SHP77 (cell line): ENCODE measurements around the gene ITPK1.

Experiments
- DNase-seq, 2 experiments: peaks; one replicate each; lab custom pipeline; 2025; lab: John Stamatoyannopoulos, UW

The ITPK1 gene

DNA sequence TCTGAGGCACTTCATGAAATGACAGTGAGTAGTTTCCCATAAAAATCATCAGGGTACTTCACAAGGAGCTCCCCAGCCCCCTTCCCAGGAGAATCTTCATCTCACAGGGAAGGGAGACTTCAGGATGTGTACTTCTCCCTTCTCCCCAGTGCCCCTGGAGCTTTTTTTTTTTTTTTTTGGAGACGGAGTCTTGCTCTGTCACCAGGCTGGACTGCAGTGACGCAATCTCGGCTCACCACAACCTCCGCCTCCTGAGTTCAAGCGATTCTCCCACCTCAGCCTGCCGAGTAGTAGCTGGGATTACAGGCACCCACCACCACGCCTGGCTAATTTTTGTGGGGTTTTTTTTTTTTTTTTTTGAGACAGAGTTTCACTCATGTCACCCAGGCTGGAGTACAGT is 10.4 kb downstream of the ITPK1 start:
- DNase-seq, result no peak

DNA sequence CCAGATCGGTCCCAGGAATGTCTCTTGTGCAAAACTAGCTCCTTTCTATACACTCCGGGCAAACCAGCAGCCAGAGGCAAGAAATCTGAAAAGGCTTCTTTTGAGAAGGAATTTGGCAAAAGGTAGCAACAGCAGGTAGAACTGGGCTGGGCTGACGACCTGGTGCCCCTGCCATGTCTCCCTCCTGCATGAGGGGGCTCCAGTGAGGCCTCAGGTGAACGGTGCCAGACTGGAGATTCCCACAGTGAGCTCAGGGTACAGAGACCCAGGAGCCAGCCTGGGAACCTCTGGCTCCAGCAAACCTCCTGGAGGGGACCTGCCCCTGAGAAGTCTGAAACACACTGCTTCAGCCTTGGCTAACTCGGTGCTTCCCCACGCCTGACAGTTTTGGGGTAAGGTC is 10.8 kb downstream of the ITPK1 start:
- no peak for DNase-seq

DNA sequence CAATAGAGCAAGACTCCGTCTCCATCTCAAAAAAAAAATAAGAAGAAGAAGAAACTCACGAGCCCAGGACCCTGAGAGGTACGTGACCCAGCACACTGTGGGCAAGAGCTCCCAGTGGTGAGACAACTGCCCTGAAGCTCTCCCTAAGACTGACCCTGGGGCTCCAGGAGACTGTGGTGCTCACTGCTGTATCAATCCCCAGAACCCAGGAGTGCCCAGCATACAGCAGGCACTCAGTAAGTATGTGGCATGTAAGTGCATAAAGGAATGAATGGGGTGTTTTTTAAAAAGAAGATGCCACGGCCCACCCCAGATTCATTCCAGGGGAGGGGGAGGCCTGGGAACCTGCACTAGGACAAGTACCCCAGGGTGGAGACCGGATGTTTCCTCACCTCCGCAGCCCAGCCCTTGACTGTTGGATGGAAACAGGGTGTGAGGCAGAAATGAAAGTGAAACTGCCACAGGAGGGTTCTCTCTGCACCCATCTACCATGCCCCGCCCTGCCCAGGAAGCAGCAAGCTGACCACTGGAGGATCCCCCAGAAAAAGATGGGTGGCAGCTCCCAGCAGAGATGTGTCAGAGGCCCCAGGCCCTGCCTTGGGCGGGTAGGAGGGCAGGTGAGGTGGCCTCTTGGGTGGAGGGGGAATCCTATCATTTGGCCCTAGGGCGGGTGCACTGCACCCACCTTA is 12.2 kb downstream of the ITPK1 start:
- DNase-seq, result no peak

DNA sequence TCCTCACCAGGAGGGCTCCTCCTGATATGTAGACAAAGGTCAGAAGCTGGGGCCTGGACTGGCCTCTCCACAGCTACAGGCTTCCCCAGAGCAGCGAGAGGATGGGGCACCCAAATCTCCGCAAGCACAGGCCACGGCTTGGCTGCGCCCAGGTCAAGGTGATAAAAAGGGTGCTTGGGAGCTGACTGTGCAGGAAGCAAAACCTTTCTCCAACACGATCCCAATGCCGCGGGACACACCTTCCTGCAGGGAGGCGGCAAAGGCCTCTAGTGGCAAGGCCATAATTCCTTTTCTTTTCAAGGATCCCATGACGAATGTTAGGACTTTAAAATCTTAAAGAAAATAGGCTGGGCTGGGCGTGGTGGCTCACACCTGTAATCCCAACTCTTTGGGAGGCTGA is 13.6 kb downstream of the ITPK1 start:
- no peak for DNase-seq

DNA sequence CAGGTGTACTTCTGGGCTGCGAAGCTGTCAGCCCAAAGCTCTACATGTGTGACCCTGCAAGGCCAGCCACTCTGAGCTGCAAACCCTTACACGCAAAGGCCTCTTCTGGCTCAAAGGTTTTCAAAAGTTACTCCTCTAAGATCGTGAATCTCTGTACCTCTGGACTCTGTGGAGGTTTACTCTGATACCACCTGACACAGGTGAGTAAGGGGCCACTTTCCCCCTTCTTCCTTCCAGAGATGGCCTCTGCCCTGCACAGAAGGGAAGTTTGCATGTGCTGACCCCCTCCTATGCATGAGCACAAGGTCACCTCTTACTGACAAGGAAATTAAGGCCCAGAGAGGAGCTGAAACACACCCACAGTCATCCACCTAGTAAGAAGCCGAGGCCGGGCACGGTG is 14.5 kb downstream of the ITPK1 start:
- DNase-seq, result no peak

DNA sequence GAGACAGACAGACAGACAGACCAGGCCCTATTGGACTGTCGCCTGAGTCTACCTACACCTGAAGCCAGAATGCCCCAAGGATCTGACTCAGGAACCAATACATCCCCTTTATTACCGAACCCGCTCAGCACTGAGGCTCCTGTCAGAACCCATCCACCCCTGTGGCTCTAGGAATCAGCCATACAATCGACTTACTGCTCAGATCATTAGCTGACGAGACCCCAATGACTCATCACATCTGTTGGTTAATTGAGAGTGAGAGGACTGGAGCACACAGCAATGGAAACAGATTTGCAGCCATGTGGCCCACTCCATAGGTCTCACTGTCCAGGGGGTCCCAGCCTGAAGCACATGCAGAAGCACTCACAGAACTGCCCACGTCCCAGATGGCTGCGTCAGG is 15.2 kb downstream of the ITPK1 start:
- DNase-seq, result no peak

DNA sequence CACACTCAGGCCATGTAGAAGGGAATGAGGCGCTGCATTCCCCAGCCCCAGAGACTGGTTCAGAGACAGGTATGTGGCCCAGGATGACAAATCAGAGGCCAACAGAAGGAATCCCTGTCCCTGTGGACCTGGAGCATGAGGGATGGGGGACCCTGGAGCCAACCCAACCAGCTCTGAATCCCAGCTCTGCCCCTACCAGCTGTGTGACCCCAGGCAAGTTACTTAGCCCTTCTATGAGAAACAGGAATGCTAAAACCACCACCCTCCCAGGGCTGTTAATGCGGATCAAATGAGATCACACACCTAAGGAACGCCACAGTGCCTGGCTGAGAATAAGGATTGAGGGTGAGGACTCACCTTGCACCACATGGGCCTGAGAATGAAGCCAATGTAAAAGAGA is 15.6 kb downstream of the ITPK1 start:
- DNase-seq, result no peak

DNA sequence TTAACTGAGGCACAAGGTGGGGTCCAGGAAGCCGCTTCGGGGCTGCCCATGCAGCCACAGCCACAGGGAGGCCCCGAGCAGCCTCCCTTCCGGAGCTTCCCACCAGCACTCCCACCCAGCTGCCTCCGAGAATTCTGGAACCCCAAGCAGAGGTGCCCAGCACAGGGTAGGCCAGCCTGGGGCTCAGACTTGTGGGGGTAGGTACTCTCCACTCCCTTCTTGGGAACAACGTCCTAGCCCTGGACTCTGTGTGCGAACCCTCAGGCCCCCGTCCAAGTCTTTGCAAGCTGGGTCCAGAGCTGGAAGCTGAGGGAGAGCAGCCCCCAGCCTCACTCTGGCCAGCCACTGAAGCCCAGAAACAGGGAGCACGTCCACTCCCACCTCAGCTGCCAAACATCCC is 16.1 kb downstream of the ITPK1 start:
- no peak for DNase-seq

DNA sequence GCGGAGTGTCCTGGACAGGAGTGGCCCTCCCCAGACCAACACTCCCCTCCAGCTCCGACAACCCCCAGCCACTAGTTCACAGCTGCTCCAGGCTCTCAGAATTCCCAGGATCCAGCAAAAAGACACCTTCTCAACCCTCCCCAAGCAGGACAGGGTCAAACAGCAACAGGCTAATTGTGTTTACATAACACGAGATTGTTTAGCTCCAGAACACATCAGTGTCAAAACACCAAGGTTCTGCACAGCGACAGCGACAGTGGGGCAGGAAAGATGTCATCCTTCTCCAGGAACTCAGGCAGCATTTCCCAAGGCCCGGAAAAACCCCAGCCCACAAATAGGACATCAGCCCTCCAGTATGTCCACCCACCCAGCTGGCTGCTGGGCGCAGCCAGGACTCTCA is 16.5 kb downstream of the ITPK1 start:
- no peak for DNase-seq

DNA sequence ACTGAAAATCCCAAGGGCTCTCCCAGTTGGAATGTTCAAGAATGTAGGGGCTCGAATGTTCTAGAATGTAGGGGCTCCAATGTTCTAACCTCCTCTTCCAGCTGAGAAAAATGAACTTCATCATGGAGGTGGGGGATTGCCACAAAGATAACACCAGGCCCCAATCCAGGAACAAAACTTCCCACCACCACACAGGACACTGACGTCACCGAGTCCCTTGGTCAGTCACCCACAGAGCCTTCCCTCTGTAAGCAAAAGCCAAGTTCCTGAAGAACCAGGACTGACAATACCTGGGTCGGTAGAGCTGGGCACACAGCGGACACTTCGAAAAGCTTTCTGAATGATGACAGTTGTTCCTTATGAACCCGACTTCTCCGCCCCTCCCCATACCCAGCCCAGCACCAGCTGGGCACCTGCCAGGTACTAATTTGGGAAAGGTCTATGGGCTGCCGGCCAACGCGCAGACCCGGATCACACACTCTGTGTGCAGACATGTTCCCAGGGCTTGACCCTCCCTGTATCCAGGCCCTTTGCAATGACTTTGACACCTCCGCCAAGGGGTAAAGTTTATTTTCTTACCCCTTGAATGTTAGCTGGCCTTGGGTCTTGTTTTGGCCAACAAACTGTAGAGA is 18.9 kb downstream of the ITPK1 start:
- DNase-seq, result no peak

DNA sequence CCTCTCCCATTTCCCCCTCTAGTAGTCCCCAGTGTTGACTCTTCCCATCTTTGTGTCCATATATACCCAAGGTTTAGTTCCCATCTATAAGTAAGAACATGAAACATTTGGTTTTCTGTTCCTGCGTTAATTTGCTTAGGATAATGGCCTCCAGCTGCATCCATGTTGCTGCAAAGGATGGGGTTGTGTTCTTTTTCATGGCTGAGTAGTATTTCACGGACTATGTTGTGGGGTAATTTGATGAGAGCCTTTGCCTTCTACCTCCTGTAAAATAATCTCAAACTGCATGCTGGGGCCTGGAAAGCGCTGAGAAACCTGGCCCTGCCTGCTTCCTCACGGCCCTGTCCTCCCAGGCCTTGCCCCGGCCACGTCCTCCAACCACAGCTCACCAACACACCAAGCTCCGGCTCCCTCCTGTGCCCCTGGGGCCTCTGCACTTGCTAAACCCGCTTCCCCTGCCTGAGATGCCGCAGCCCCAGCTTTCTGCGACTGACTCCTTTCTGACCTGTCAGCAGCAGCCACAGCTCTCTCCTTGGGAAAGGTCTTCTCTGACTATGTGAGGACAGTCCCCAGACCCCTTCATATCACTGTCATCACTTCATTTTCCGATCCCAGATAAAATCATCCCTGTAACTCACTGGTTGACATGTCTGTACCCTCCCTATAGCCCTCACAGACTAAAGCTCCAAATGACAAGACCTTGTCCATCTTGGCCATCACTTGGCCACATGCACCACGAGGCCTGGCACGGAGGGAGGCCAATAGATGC is 19.8 kb downstream of the ITPK1 start:
- no peak for DNase-seq

DNA sequence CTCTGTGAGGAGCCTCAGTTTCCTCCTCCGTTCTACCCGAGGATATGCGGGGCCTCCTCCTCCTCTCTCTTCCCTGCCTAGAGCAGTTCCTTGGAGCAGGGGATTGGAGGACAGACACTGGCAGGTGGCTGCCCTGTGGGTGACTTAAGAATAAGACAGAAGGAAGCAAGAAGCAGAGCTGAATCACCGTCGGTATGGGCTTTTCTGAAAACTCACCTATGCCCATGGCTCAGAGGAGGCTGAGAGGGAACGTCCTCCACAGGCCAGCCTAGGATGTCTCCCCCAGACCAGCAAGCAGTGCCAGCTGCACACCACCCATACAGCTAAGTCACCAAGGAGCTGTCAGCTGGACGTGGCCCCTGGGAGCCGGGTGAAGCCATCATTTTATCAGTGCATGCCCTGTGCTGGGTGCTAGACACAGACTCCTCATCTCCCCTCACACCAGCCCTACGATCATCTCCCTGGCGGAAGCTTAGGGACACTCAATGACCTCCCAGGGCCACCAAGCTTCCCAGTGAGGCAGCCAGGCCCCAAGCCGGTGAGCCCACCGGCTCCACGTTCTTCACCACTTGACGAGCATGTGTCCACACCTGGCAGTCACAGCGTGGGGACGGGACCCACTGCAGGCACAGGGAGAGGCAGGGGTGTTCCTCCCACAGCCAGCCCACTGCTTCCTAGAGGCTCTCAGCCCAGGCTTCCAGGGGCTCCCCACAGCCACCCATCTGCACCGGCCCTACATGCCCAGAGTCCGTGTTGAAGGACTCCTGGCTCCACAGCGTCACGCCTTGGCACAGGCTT is 21.4 kb downstream of the ITPK1 start:
- no peak for DNase-seq

DNA sequence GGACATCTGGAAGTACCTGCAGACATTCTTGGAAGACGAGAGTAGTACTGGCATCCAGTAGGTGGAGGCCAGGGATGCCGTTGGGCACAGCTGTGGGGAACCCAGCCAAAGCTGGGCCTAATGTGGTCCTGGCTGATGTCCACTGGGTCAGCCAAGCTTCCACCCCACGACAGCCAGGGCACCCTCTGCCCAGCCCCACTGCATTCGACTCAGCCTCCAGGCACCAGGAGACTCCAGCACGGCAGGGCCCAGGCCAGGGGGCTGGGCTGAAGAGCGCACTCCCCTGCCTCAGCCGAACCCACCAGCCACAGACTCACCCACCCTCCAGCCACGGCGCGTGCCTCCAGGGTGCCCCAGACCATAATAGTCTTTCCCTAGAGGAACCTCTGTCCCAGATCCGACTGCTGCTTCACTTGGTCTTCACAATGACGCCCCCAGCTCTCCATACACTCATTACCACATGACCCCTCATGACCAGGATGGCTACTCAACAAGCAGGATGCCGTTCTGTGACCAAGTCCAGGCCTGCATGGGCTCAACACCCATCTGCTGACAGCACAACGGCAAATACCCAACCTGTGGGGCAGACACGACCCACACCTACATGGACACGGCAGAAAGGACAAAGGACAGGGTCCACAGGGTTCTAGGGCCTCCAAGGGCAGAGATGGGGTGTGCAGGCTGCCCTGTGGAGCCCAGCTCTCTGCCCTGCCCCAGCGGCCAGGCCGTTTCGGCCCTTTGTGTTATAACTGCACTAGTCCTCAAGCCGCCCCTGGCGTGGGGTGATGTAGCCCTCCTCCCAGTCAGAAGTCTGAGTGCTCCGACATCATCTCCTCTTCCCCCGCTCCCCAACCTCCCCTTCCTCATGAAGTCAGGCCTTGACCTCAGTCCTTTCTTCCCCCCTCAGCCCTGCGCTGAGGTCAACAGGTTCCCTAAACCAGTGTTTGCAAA is 22.8 kb downstream of the ITPK1 start:
- DNase-seq, result no peak

DNA sequence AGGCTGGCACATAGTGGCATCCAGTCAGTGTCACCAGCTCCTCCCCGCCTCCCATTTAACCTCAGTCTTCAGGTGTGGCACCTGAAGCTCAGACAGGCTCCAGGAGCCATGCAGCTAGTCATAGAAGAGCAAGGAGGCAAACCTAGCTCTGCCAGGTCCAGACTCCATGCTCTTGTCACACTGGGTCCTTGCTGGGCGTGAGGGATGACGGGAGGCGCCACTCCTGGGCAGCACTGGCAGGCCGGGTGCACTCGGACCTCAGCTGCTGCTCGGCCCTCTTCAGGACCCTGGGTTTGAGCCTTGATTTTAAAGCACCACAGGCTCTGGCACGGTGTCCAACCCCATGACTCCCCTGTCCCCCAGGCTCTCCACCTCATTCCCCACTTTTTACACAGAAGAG is 24.1 kb downstream of the ITPK1 start:
- DNase-seq, result no peak

DNA sequence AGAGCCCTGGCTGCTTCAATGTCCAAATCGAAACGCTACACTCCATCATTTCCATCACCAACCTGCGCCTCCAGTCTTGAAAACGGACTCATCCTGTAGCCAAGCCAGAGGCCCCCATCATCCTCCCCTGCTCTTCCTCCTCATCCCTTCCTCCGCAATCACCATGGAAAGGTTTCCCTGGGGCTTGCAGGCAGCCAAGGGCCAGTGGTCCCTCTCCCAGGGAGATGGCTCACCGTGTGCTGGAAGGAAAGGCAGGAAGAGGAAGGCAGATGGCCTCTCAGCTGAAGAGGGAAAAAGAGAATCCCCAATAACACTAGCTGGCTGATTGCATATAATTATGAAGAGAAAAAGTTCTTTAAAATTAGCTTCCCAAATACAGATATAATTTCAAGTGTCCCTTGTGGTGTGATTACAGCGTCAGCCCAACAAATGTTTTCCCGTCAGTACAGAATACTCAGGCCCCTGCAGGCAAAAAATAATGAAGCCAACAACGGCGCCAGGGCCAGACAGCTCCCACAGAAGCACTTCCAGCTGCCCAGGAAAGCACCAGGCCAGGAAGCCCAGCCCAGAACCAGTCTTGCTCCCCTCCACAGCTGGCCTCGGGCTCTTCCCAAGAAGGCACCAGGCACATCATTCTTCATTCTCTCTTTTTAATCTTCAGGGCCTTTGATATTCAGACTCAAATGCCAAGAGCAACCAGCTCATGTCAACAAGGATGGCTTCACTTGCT is 24.7 kb downstream of the ITPK1 start:
- DNase-seq, result no peak

DNA sequence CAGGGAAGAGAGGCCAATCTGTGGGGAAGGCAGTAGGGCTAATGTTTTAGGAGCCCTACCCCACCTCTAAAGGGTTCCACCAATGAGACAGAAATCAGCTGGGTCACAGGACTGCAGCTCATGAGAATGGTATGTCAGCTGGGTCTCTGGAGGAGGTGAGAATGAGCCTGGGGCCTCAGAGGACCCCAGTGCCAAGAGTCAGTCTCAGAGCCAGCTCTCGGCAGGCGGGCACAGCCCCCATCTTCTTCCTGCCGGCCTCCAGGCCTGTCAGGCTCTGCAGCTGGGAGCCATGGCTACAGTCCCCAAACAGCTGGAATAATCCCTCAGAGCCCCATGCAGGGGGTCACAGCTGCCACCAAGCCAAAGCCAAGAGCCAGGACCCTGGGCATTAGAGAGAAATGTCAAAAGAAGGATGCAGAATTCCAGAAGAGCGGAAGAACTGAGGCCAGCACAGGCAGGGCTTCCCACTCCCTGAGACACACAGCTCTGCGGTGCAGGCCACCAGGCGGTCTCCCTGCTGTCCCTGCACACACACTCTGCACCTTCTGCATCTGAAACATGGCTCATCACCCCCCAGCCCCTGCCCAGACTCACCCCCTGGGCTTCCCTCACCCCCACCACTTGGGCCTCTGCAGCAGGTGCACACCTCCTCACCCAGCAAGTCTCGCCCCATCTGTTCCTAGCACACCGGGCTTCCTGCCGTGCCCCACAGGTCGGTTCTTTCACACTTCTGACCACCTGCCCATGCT is 26.0 kb downstream of the ITPK1 start:
- DNase-seq, result no peak

DNA sequence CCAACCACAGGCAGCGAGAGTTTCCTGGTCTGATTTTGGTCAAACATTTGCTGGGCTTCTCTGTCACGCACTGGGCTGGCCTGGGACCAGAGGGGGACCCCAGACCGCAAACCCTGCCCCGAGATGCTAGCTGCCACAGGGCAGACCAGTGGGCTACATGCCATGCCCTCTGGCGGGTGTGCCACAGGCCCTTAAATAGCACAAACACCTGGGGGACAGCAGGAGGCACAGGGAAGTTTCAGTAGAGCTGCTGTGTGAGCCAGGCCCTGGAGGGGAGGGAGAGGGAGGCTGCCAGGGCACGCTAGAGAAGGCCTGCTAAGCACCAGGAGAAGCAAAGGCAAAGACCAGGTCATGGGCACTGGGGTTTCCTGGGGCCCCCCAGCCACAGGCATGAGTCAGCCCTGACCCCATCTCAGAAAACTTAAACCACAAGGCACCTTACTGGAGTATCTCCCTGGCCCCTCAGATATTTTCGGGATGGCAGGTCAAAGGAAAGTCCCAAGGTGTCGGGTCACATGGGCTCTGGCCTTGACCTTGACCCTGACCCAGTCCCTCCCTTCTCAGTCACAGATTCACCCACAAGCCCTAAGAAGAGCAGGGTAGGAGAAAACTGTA is 29.2 kb downstream of the ITPK1 start:
- no peak for DNase-seq

DNA sequence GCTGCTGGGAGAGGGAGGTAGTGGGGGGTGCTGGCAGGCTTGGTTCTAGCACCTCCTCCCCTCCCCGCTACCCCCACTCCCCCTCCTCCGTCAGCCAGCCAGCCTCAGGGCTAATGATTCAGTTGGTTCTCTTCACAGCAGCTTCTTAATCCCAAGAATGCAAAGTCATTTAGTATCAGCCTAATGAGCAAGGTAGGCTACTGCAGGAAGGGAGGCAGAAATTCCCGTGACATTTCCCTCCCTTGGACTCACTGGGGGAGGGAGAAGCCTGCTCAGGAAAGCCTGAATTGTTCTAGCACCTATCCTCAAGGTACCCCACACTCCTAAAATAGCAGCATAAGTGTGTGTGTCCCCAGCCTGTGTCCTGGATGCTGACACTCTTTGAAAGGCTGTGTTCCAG is 29.8 kb downstream of the ITPK1 start:
- no peak for DNase-seq
